ENCODE data around the gene PPP2R1B. TPM values are rescaled to one million over a fixed set of nuclear protein-coding genes. Genes with fewer than 3 reads are reported as not detected.

The PPP2R1B gene
- total RNA-seq, 3 donors from 2014 or later (not counting 1 experiment from before 2014, with no cell fraction given), result 32.6 to 41.4 (median 40.8) TPM

DNA sequence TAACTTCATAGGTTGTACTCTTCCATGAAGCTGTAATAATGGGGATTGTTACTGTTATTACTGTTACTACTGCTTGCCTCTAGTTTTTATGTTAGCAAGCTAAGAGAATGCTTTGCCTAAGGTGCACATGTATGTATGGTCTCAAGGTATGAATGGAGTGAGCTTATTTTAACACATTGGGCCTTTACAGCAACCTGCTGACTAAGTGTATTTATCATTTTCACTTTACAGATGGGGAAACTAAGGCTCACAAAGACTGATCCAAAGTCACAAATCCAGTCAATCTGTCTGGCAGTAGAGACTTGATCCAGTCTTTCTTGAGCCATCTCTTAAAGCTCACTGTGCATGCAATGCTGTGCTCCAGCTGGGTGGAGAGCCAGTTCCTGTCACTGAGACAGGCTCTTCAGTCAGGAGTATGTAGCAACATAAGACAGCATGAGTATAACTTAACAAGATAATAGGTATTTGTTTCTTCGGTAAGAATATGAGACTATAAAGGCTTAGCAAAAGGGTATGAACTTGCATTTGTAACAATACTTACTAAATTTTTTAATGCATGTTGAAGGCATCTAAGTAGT lies 66.5 kb downstream of the PPP2R1B start:
- H3K4me3 ChIP-seq (ENCODE audit: low read length), result no peak overlapping the region
- H3K27me3 ChIP-seq (ENCODE audit: control insufficient read depth, insufficient read depth, low read length), result no peaks in the 10 kb centered on the region
- no peaks in the 10 kb centered on the region for H3K9me3 ChIP-seq (ENCODE audit: control insufficient read depth, insufficient read depth, low read length)
- TF ChIP-seq, protein P1, sequence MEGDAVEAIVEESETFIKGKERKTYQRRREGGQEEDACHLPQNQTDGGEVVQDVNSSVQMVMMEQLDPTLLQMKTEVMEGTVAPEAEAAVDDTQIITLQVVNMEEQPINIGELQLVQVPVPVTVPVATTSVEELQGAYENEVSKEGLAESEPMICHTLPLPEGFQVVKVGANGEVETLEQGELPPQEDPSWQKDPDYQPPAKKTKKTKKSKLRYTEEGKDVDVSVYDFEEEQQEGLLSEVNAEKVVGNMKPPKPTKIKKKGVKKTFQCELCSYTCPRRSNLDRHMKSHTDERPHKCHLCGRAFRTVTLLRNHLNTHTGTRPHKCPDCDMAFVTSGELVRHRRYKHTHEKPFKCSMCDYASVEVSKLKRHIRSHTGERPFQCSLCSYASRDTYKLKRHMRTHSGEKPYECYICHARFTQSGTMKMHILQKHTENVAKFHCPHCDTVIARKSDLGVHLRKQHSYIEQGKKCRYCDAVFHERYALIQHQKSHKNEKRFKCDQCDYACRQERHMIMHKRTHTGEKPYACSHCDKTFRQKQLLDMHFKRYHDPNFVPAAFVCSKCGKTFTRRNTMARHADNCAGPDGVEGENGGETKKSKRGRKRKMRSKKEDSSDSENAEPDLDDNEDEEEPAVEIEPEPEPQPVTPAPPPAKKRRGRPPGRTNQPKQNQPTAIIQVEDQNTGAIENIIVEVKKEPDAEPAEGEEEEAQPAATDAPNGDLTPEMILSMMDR (IDR thresholded peaks at IDR 0.05), result no peak
- H3K4me1 ChIP-seq (ENCODE audit: control insufficient read depth, insufficient read depth, low read length), result peaks cover 2% of the 10 kb centered on the region
- H3K9me3 Mint-ChIP-seq, result no peaks in the 10 kb centered on the region
- H3K36me3 ChIP-seq (ENCODE audit: control insufficient read depth, insufficient read depth, low read length), result peaks cover 13% of the 10 kb centered on the region
- H3K27ac ChIP-seq (ENCODE audit: low read length), result no peak overlapping the region
- H3K36me3 Mint-ChIP-seq, result no peaks in the 10 kb centered on the region
- no peak overlapping the region for H3K4me3 Mint-ChIP-seq
- peaks cover 17 to 22% of the 10 kb centered on the region in 2 donors for H3K4me1 Mint-ChIP-seq
- peak overlapping the region in 1 of 2 donors; percentile 42 for H3K27ac Mint-ChIP-seq
- ATAC-seq (peak in 1 of 3 donors; percentile 5), DNase-seq (no peak)
- WGBS (ENCODE audit: insufficient coverage), result no CpG with 5 or more reads among the region's 1 CpG
- intact Hi-C loops (cut with micrococcal nuclease), result no loop called here
- H3K27me3 Mint-ChIP-seq (ENCODE audit: low read depth in 2 of 2), result no peaks in the 10 kb centered on the region

- no peaks in the 10 kb centered on the region for H3K36me3 Mint-ChIP-seq
- Histone ChIP-seq H3K4me3 (ENCODE audit: low read length) (no peak overlapping the region), H3K9me3 (ENCODE audit: control insufficient read depth, insufficient read depth, low read length) (no peaks in the 10 kb centered on the region), H3K27ac (ENCODE audit: low read length) (no peak overlapping the region), H3K4me1 (ENCODE audit: control insufficient read depth, insufficient read depth, low read length) (peaks cover 2% of the 10 kb centered on the region), H3K27me3 (ENCODE audit: control insufficient read depth, insufficient read depth, low read length) (no peaks in the 10 kb centered on the region), H3K36me3 (ENCODE audit: control insufficient read depth, insufficient read depth, low read length) (peaks cover 9% of the 10 kb centered on the region)
- TF ChIP-seq, protein P1 (IDR thresholded peaks at IDR 0.05), result no peak
- DNase-seq (no peak), ATAC-seq (no peak)
- WGBS (ENCODE audit: insufficient coverage), result 90% methylated on average over 2 of the region's 3 CpGs
- no peaks in the 10 kb centered on the region for H3K9me3 Mint-ChIP-seq
- intact Hi-C loops (cut with micrococcal nuclease), result no loop called here
- peaks cover 17 to 22% of the 10 kb centered on the region in 2 donors for H3K4me1 Mint-ChIP-seq
- no peaks in the 10 kb centered on the region for H3K27me3 Mint-ChIP-seq (ENCODE audit: low read depth in 2 of 2)
- H3K27ac Mint-ChIP-seq, result peak overlapping the region in 1 of 2 donors; percentile 42
- H3K4me3 Mint-ChIP-seq, result no peak overlapping the region
These were observed 67.2 kb downstream of the PPP2R1B start for GRCh38 chr11:111698852-111699559.

- H3K36me3 Mint-ChIP-seq, result no peaks in the 10 kb centered on the region
- H3K27ac ChIP-seq (ENCODE audit: low read length), result no peak overlapping the region
- peaks cover 4% of the 10 kb centered on the region for H3K36me3 ChIP-seq (ENCODE audit: control insufficient read depth, insufficient read depth, low read length)
- no peaks in the 10 kb centered on the region for H3K9me3 Mint-ChIP-seq
- DNase-seq, result no peak
- H3K27me3 ChIP-seq (ENCODE audit: control insufficient read depth, insufficient read depth, low read length), result no peaks in the 10 kb centered on the region
- no peak for ATAC-seq
- peaks cover 2% of the 10 kb centered on the region for H3K4me1 ChIP-seq (ENCODE audit: control insufficient read depth, insufficient read depth, low read length)
- TF ChIP-seq, protein P1 (IDR thresholded peaks at IDR 0.05), result no peak
- H3K27me3 Mint-ChIP-seq (ENCODE audit: low read depth in 2 of 2), result no peaks in the 10 kb centered on the region
- WGBS (ENCODE audit: insufficient coverage), result 50% methylated on average over 1 of the region's 1 CpG
- no peaks in the 10 kb centered on the region for H3K9me3 ChIP-seq (ENCODE audit: control insufficient read depth, insufficient read depth, low read length)
- H3K27ac Mint-ChIP-seq, result no peak overlapping the region
- intact Hi-C loops (cut with micrococcal nuclease), result no loop called here
- no peak overlapping the region for H3K4me3 Mint-ChIP-seq
- peaks cover 17 to 22% of the 10 kb centered on the region in 2 donors for H3K4me1 Mint-ChIP-seq
- no peak overlapping the region for H3K4me3 ChIP-seq (ENCODE audit: low read length)
These were observed 68.2 kb downstream of the PPP2R1B start for GRCh38 chr11:111697933-111698371.

Data from natural killer cell (primary cell).